HG03575 (cell line): ENCODE data around the gene ALDH2.
"Not testable (repeated sequence)": the region's sequence is repeated elsewhere in the genome, so short reads cannot be mapped to it uniquely, and the experiment has no call there.

Source experiments
- ATAC-seq: cut with Tn5 transposase; IDR thresholded peaks from one replicate; pipeline ENCODE4 v1.9.1; 2021; ENCODE audit not compliant: unreplicated experiment, insufficient number of reproducible peaks, low FRiP score; ENCODE audit errors: extremely low read depth

The ALDH2 gene

DNA sequence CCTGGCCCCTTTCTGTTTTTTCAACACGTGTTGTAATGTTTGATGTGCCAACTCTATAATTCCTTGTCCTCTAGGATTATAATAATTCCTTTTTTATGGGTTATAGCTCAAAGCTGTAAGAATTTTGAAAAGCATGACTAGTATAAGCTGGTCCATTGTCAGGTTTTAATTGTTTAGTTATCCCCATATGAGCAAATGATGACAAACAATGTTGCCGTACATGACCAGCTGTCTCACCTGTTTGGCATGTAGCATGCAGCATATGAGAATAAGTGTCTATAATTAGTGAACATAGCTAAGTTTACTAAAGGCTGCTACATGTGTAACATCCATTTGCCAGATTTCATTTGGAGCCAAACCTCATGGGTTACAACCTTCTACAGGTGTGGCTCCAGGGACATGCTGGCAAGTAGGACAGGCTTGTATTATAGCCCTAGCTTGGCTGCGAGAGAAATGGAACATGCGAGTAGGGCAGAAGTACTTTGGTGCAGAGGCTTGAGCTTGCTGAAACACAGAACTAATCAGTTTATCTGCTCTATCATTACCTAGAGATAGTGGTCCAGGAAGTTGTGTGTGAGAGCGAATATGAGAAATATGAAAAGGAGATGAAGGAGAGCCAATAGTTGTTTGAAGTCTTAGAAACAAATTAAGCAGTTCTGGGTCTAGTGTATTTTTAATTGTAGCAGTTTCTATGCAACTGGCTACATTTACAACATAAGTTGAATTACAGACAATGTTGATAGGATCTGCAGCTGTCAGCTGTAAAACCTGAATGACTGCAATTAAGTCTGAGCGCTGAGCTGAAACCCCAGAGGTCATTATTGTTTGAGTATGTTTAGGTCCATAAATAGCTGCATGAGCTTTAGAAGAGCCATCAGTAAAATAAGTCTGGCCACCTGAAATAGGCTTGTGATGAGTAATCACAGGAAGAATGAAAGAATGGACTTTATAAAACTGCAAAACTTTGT is 52.7 kb downstream of the ALDH2 start:
- ATAC-seq = no peak

- not testable (repeated sequence) for ATAC-seq
Observed at GRCh38 chr12:111820828-111821227, 54.1 kb downstream of the ALDH2 start.

- no peak for ATAC-seq
Observed at GRCh38 chr12:111822886-111823285, 56.2 kb downstream of the ALDH2 start.

DNA sequence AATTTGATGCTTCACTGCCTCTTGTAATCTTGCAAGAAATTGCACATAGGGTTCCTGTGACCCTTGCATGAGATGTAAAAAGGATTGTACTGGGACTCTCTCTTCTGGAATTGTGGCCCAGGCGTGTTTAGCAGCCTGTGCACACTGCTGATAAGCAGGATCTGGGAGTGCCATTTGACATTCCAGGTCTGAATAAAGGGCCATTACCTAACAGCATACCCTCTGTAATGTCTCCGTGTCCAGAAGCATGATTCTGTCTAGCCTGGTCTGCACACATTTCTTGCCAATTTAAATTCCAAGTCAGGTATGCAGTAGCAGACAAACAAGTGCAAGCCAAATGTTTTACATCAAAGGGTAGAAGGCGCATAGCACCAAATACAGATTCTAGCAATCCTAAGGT is 57.2 kb downstream of the ALDH2 start:
- ATAC-seq = no peak

DNA sequence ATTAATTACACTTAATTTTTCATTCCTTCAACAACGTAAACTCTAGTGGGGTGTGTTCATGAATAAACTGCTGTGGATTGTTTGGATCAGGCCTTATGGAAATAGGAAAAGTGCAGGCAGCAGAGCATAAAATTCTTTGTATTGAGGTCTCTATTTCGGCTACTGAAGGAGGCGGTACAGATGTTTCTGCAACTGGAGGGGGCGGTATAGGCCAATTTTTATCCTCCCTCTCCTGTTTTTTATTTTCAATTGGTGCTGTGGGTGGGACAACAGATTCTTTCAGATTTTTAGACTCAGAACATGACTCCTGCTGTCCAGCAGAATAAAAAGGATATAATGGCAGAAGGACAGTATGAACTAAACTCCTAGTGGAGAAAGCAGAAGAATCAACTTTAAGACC is 57.6 kb downstream of the ALDH2 start:
- not testable (repeated sequence) for ATAC-seq

DNA sequence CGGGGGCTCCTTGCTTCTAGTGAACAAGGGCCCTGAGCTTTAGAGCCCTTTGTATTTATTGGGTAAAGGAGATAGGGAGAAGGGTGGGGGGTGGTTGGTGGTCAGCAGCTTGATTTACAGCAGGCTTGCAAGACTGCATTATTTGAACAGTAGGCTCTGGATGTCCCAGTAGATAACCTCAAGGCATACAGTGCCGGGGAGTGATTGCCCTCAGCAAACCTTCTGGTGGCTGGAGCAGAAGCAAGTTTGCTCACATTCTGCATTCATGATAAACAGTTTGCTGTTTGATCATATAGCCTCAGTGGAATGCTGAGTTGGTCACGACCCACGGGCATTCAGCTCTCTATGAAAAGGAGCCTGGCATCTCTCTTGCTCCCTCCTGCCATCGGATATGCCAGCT is 58.8 kb downstream of the ALDH2 start:
- ATAC-seq = no peak

DNA sequence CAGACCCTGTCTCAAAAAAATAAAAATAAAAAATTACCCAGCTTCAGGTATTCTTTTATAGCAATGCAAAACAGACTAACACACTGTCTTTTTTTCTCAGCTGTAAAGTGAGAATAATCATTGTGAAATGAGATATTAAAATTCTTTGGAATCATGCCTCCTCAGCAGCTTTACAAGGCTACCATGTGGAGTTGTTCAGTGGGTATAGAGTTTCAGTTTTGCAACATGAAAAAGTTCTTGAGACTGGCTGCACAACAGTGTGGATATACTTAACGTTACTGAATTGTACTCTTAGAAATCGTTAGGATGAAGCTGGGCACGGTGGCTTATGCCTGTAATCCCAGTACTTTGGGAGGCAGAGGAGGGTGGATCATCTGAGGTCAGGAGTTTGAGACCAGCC is 59.6 kb downstream of the ALDH2 start:
- no peak for ATAC-seq

DNA sequence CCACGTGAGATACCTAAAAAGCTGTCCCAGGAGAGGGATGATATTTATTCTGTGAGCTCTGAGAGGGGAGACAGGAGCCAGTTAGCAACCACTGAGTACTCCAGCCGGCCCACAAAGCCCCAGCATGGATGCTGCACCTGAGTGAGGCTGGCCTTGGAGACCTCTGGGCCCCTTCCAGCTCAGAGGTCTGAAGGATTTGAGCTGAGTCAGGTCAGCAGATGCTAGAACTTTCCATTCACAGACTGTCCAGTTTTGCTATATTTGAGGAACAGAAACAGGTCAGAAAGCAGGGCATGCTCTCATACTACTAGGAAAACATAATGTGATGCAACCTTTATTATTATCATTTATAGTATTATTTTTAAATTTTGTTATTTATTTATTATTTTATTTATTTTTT is 60.3 kb downstream of the ALDH2 start:
- no peak for ATAC-seq

GRCh38 chr12:111827907-111828306 is 61.2 kb downstream of the ALDH2 start:
- no peak for ATAC-seq

GRCh38 chr12:111828338-111828979 is 61.7 kb downstream of the ALDH2 start:
- no peak for ATAC-seq

DNA sequence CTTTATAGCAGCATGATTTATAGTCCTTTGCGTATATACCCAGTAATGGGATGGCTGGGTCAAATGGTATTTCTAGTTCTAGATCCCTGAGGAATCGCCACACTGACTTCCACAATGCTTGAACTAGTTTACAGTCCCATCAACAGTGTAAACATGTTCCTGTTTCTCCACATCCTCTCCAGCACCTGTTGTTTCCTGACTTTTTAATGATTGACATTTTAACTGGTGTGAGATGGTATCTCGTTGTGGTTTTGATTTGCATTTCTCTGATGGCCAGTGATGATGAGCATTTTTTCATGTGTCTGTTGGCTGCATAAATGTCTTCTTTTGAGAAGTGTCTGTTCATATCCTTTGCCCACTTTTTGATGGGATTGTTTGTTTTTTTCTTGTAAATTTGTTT is 62.9 kb downstream of the ALDH2 start:
- not testable (repeated sequence) for ATAC-seq

DNA sequence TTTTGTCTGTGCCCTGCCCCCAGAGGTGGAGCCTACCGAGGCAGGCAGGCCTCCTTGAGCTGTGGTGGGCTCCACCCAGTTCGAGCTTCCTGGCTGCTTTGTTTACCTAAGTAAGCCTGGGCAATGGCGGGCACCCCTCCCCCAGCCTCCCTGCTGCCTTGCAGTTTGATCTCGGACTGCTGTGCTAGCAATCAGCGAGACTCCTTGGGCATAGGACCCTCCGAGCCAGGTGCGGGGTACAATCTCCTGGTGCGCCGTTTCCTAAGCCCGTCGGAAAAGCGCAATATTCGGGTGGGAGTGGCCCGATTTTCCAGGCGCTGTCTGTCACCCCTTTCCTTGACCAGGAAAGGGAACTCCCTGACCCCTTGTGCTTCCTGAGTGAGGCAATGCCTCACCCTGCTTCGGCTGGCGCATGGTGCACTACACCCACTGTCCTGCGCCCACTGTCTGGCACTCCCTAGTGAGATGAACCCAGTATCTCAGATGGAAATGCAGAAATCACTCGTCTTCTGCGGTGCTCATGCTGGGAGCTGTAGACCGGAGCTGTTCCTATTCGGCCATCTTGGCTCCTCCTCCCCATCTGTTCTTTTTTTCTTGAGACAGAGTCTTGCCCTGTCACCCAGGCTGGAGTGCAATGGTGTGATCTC is 68.1 kb downstream of the ALDH2 start:
- not testable (repeated sequence) for ATAC-seq

- not testable (repeated sequence) for ATAC-seq
Observed at GRCh38 chr12:111835531-111836181, 68.9 kb downstream of the ALDH2 start.

DNA sequence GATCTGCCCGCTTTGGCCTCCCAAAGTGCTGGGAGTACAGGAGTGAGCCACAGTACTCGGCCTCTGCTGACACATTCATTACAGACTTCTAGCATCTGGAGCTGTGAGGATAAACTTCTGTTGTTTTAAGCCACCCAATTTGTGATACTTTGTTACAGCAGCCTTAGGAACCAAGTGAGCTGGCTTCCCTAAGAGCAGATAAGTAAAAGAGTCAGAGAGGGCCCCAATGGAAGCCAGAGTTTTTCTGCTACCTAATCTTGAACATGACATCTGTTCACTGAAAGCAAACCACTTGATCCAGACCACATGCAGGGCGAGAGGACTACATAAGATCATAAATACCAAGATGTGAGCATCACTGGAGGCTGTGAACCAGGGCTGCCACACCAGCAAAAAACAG is 71.6 kb downstream of the ALDH2 start:
- ATAC-seq = no peak

- no peak for ATAC-seq
Observed at GRCh38 chr12:111840807-111841206, 74.1 kb downstream of the ALDH2 start.

DNA sequence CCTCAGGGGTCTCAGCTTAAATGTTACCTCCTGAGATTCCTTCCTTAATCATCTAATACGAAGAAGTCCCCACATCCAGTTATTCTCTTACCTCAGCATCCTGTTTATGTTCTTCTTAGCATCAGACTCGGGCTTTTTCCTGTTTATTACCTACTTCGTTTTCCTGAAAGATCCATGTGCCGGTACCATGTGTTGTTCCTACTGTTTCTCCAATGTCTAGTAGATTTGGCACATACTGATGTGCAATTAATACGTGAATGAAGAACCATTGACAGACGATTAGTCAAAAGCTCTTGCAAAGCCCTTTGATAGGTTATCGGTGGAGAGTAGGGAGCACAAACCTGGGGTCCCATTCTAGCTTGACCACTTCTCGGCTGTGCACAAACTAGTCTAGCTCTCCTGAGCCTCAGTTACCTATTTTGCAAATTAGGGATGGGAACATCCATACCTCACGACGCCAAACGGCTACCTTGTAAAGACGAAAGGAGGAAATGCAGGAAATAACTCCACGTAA is 74.6 kb downstream of the ALDH2 start:
- ATAC-seq = no peak

- ATAC-seq = no peak
Observed at GRCh38 chr12:111841750-111842555, 75.2 kb downstream of the ALDH2 start, which contains the start of gene MAPKAPK5. MAPKAPK5 (plus strand) TSS chr12:111842228; CDS start chr12:111842734, 506 bp downstream.
